DND-41 (cell line): ENCODE measurements around the gene GRPEL1.

Experiments
- ATAC-seq: fragments of 200-7000 bp; cut with Tn5 transposase; 3 replicates; pipeline ENCODE4 v1.9.1; 2021; ENCODE audit warnings: low read depth; ENCODE audit not compliant: insufficient read depth
- DNase-seq: peaks from one replicate; pipeline ENCODE4 v3.0.0-alpha.2; 2020
- H2AFZ ChIP-seq: 2 replicates; pipeline ENCODE4 v1.6.0; 2012; ENCODE audit warnings: low read depth, low read length
- H3K27ac ChIP-seq: 2 replicates; pipeline ENCODE4 v1.5.1; 2012; ENCODE audit warnings: low read length, inconsistent platforms
- H3K27me3 ChIP-seq: fragments of 200-600 bp; sonication (generic); 2 replicates; pipeline ENCODE4 v1.6.0; 2012; ENCODE audit warnings: low read length, mild to moderate bottlenecking, inconsistent platforms; ENCODE audit not compliant: insufficient read depth, poor library complexity
- H3K36me3 ChIP-seq: 2 replicates; pipeline ENCODE4 v1.5.1; 2012; ENCODE audit warnings: low read length, inconsistent platforms; ENCODE audit not compliant: insufficient read depth
- H3K4me1 ChIP-seq: 2 replicates; pipeline ENCODE4 v1.5.1; 2012; ENCODE audit warnings: mild to moderate bottlenecking, low read length; ENCODE audit not compliant: insufficient read depth
- H3K4me2 ChIP-seq: 2 replicates; pipeline ENCODE4 v1.6.0; 2012; ENCODE audit warnings: mild to moderate bottlenecking, moderate library complexity, low read length, inconsistent platforms; ENCODE audit not compliant: insufficient read depth
- H3K4me3 ChIP-seq, 2 experiments: fragments of 200-600 bp in 1 of 2; shearing (Covaris generic) in 1 of 2; 2 replicates each; pipeline ENCODE4 v1.5.1; 2012 to 2016; ENCODE audit warnings: inconsistent platforms in 2 of 2, low read length in 2 of 2, mild to moderate bottlenecking in 2 of 2, low read depth in 1 of 2, moderate library complexity in 1 of 2
- H3K79me2 ChIP-seq: 2 replicates; pipeline ENCODE4 v1.6.0; 2012; ENCODE audit warnings: low read length, inconsistent platforms; ENCODE audit not compliant: insufficient read depth
- H3K9ac ChIP-seq: 2 replicates; pipeline ENCODE4 v1.6.0; 2012; ENCODE audit warnings: low read depth, mild to moderate bottlenecking, inconsistent platforms, low read length, moderate library complexity
- H3K9me3 ChIP-seq: 2 replicates; pipeline ENCODE4 v1.5.1; 2012; ENCODE audit warnings: low read length, moderate library complexity, mild to moderate bottlenecking, inconsistent platforms; ENCODE audit not compliant: insufficient read depth, severe bottlenecking
- H4K20me1 ChIP-seq: 2 replicates; pipeline ENCODE4 v1.6.0; 2012; ENCODE audit warnings: low read length; ENCODE audit not compliant: insufficient read depth
- EZH2 ChIP-seq: IDR thresholded peaks from 3 replicates; pipeline ENCODE4 v1.6.1; 2012; ENCODE audit warnings: borderline replicate concordance, low read depth, mild to moderate bottlenecking, moderate library complexity, low read length, inconsistent platforms; ENCODE audit not compliant: severe bottlenecking
- TF ChIP-seq, protein P1 (sequence below): IDR thresholded peaks from 2 replicates; pipeline ENCODE4 v1.5.1; 2012; ENCODE audit warnings: borderline replicate concordance, low read length, moderate library complexity, mild to moderate bottlenecking; ENCODE audit not compliant: poor library complexity, severe bottlenecking; ENCODE audit errors: extremely low read depth

The GRPEL1 gene

DNA sequence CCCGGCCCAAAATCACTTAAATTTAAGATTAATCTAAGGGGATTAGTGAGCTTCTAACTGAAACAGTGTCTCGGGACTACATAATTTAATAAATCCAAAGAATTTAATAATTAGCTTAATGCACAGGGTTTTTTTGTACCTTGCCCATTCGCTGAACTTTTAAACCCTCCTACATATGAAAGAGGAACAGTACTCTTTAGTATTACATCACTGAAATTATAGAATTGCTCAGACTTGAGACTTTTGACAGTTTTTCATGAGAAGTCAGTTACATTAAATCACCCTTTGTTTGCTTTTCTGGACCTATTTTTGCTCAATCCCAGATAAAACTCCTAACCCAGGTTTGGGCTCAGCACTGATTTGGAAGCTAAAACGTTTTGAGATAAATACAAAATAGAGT lies 27.1 kb downstream of the GRPEL1 start:
- peaks cover 28% of the 10 kb centered on the region for H3K4me1 ChIP-seq
- H2AFZ ChIP-seq, result no peak overlapping the region
- H3K79me2 ChIP-seq, result peaks cover 23% of the 10 kb centered on the region
- H3K4me3 ChIP-seq, result no peak overlapping the region
- DNase-seq (no peak), ATAC-seq (no peak)
- H4K20me1 ChIP-seq, result peaks cover 11% of the 10 kb centered on the region
- H3K27me3 ChIP-seq, result peaks cover 3% of the 10 kb centered on the region
- no peaks in the 10 kb centered on the region for H3K9me3 ChIP-seq
- TF ChIP-seq, protein P1, sequence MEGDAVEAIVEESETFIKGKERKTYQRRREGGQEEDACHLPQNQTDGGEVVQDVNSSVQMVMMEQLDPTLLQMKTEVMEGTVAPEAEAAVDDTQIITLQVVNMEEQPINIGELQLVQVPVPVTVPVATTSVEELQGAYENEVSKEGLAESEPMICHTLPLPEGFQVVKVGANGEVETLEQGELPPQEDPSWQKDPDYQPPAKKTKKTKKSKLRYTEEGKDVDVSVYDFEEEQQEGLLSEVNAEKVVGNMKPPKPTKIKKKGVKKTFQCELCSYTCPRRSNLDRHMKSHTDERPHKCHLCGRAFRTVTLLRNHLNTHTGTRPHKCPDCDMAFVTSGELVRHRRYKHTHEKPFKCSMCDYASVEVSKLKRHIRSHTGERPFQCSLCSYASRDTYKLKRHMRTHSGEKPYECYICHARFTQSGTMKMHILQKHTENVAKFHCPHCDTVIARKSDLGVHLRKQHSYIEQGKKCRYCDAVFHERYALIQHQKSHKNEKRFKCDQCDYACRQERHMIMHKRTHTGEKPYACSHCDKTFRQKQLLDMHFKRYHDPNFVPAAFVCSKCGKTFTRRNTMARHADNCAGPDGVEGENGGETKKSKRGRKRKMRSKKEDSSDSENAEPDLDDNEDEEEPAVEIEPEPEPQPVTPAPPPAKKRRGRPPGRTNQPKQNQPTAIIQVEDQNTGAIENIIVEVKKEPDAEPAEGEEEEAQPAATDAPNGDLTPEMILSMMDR, result no peak
- no peak overlapping the region for H3K9ac ChIP-seq
- peaks cover 7% of the 10 kb centered on the region; the same call in 1 of the 2 replicates for H3K36me3 ChIP-seq
- H3K27ac ChIP-seq, result no peak overlapping the region
- no peak overlapping the region for H3K4me2 ChIP-seq

DNA sequence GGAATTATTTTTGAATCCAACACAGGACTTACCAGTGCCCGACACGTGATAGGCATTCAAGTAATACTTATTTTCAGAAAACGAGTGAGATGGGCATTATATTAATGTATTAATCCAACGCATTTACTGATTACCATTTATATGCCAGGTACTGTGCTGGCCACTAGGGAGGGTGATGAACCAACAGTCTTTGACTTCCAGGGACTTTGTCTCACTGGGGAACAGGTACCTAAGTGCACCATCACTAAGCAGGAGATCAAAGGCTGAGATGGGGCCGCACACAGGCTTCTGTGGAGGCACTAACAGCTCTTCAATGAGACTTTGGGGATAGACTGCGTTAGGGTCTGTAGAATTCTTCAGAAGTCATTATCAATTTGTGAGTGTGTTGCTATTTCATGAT lies 30.4 kb downstream of the GRPEL1 start:
- no peak for ATAC-seq
- Histone ChIP-seq H2AFZ (no peak overlapping the region), H3K9ac (no peak overlapping the region), H3K4me3 (no peak overlapping the region), H3K4me2 (no peak overlapping the region), H3K27me3 (no peaks in the 10 kb centered on the region), H3K27ac (no peak overlapping the region), H3K9me3 (no peaks in the 10 kb centered on the region), H3K4me1 (peaks cover 5% of the 10 kb centered on the region), H3K36me3 (no peaks in the 10 kb centered on the region), H3K79me2 (no peaks in the 10 kb centered on the region), H4K20me1 (peaks cover 5% of the 10 kb centered on the region; the same call in 1 of the 2 replicates)
- TF ChIP-seq EZH2, result no peak
- TF ChIP-seq, protein P1, result peak; percentile 26
- DNase-seq, result no peak

DNA sequence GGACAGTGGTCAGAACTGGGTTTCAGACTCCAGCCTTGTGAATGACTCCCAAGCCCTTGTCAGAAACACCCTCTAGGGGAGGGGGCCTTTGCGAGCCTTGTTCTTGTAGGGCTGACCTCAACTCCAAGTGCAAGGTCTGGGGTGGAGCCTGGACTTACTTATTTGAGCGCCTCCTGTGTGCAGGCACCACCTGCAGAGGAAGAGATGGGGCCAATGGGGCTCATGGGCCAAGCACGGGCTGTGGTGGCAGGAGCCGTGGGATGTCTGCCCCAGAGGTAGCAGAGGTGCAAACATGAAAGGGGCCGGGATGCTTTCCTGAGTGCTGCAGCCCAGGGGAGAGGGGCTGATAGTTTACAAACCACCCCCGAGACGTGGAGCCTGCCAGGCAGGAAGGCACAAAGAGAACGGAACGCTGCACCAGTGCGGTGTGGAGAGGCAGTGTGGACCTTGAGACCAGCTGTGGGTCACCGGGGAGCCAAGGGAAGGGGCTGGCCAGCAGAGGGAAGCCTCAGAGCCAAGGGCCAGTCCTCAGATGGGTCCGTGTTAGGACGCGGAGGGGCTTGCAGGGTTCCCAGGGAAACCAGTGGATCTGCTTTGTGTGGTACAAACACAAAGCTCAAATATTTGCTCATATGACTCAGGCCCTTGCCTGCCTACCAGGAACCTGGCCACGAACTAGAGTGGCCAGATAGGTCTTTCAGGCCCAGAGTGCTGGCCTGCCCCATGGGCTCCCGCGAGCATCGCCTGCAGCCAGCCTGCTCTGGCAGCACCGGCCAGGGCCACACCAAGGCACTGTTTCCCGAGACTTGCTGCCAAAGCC lies 33.4 kb downstream of the GRPEL1 start:
- TF ChIP-seq, protein P1, result no peak
- no peak for TF ChIP-seq EZH2
- Histone ChIP-seq H4K20me1 (peaks cover 21% of the 10 kb centered on the region), H3K36me3 (peaks cover 27% of the 10 kb centered on the region), H3K9me3 (no peaks in the 10 kb centered on the region), H3K9ac (no peak overlapping the region), H3K4me2 (no peak overlapping the region), H2AFZ (no peak overlapping the region), H3K4me1 (no peaks in the 10 kb centered on the region), H3K4me3 (no peak overlapping the region), H3K27ac (no peak overlapping the region), H3K27me3 (no peaks in the 10 kb centered on the region), H3K79me2 (no peaks in the 10 kb centered on the region)
- DNase-seq (no peak), ATAC-seq (no peak)
